AML-193 (cell line): ENCODE data around the gene OR7G3.

Experiments used
- DNase-seq, 2 experiments: peaks; one replicate each; lab custom pipeline; 2025; lab: John Stamatoyannopoulos, UW

The OR7G3 gene

DNA sequence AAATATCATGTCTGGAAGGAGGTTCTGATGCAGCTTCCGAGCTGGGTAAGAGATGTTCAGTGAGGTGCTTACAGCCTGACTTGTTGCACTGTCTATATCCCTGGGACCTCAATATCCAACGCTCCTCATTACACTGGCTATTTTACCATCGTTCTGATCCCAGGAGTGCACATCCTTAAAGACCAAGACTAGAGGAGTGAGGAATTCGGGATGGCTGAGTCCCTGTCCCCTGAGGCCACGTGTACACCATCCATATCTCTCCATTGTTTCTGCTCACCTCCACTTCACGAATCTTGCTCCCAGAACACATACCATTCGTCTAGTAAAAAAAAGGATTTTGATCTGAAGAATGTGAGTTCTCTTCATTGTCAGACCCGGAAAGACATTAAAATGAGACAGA, 19.4 kb downstream of the OR7G3 start, which contains the start of gene OR7G2:
Gene OR7G2 (minus strand): TSS at position 101 of the 400 bp plus-strand sequence. CDS start 4,232 bp downstream, outside the sequence.
- no peak for DNase-seq

DNA sequence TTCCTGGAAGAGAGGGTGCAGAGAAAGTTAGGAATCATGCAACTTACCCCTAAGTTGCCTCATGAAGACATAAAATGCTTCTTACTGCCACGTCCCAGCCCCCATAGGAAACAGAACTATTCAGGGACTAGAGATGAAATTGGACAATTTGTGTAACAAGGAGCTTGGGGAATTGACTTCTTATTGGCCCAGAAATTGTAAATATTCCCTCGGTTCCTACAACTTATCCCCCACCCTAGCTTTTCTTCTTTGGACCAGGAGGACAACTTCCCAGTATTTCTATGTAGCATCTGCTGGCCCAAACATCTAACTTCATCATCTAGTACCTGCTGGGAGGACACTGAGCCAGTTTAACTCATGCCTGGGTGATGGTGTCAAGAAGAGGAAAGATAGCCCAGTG, 40.0 kb downstream of the OR7G3 start, which contains the start of gene OR1M1:
Gene OR1M1 (plus strand): TSS at position 301 of the 400 bp plus-strand sequence. CDS start 6,184 bp downstream, outside the sequence.
- no peak for DNase-seq

DNA sequence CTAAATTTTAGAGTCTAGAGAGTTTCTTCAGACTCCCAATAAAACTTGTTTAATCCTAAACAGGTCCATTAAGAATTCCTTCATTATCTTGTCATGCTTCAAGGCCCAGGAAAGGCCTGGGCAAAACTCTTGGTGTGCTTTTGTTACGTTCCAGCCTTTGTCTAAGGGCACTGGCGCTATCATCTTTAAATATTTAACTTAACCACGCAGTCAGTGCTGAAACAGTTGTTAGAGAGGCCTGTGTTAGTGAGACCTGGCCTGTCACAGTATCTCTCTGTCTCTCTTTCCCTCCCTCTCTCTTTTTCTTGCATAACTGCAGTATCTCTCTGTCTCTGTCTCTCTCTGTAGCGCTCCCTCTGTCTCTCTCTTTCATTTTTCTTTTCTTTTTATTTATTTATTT, 48.1 kb downstream of the OR7G3 start:
- DNase-seq = no peak

DNA sequence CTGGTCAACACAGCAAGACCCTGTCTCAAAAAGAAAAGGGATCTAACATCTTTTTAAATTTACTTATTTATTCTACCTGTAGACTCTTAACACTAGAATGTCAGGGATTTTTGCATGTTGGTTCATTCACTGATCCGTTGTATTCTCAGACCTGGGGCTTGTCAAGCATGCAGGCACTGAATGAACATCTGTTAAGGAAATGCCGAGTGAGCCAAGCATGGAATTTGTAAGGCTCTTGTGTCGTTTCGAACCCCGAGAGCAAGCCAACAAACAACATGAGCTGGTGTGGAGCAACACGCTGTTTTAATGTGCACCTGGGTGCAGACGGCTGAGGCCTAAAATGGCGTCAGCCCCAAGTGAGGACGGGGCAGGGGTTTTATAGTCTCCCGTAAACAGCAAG, 49.8 kb downstream of the OR7G3 start:
- DNase-seq = no peak
